HEK293T (cell line): Measurements from ENCODE around the gene UBE2I.
"Not testable (repeated sequence)": the region's sequence is repeated elsewhere in the genome, so short reads cannot be mapped to it uniquely, and the experiment has no call there.

ENCODE experiments used
- ARNT ChIP-seq: fragments of 450-650 bp; IDR thresholded peaks from 2 replicates; pipeline ENCODE4 v1.6.1; 2017; ENCODE audit warnings: mild to moderate bottlenecking
- BHLHE40 ChIP-seq: fragments of 450-650 bp; IDR thresholded peaks from 2 replicates; pipeline ENCODE4 v1.6.1; 2016; ENCODE audit warnings: mild to moderate bottlenecking, moderate library complexity, borderline replicate concordance
- CTBP1 ChIP-seq: fragments of 450-650 bp; IDR thresholded peaks from 2 replicates; pipeline ENCODE4 v1.6.1; 2016; ENCODE audit warnings: borderline replicate concordance
- ELF4 ChIP-seq: fragments of 450-650 bp; IDR thresholded peaks from 2 replicates; pipeline ENCODE4 v1.6.1; 2017; ENCODE audit warnings: antibody characterized with exemption
- FOXA1 ChIP-seq: fragments of 450-650 bp; IDR thresholded peaks from 2 replicates; pipeline ENCODE4 v1.6.1; 2016; ENCODE audit warnings: mild to moderate bottlenecking
- FOXK2 ChIP-seq: fragments of 450-650 bp; IDR thresholded peaks from 2 replicates; pipeline ENCODE4 v1.6.1; 2016; ENCODE audit warnings: mild to moderate bottlenecking
- FOXM1 ChIP-seq: fragments of 450-650 bp; IDR thresholded peaks from 2 replicates; pipeline ENCODE4 v1.6.1; 2017; ENCODE audit warnings: mild to moderate bottlenecking, borderline replicate concordance
- HDGF ChIP-seq: fragments of 450-650 bp; IDR thresholded peaks from 2 replicates; pipeline ENCODE4 v1.6.1; 2017; ENCODE audit warnings: antibody characterized with exemption, borderline replicate concordance
- L3MBTL2 ChIP-seq: fragments of 450-650 bp; conservative IDR thresholded peaks from 2 replicates; pipeline ENCODE4 v1.6.1; 2016; ENCODE audit warnings: mild to moderate bottlenecking
- LEF1 ChIP-seq: fragments of 450-650 bp; IDR thresholded peaks from 2 replicates; pipeline ENCODE4 v1.6.1; 2017; ENCODE audit warnings: mild to moderate bottlenecking, borderline replicate concordance
- PKNOX1 ChIP-seq: fragments of 450-650 bp; IDR thresholded peaks from 2 replicates; pipeline ENCODE4 v1.6.1; 2016
- SP1 ChIP-seq: fragments of 450-650 bp; IDR thresholded peaks from 2 replicates; pipeline ENCODE4 v1.6.1; 2017
- TARDBP ChIP-seq: fragments of 450-650 bp; IDR thresholded peaks from 2 replicates; pipeline ENCODE4 v1.6.1; 2016

GRCh38 chr16:1269418-1269817 is 40.0 kb upstream of the UBE2I start:
- not testable (repeated sequence) for TF ChIP-seq HDGF, SP1, TARDBP, PKNOX1, ELF4, FOXA1, BHLHE40, L3MBTL2, ARNT, LEF1, CTBP1, FOXM1, FOXK2
